GM18526 (cell line): ENCODE results near the gene COA5.

Source experiments
- POLR2A ChIP-seq: IDR thresholded peaks from 3 replicates; pipeline ENCODE4 v1.6.1; 2011; ENCODE audit not compliant: insufficient read length; ENCODE audit errors: extremely low read depth

Gene COA5

GRCh38 chr2:98614024-98614739, 5.9 kb upstream of the COA5 start:
- no peak for TF ChIP-seq POLR2A

DNA sequence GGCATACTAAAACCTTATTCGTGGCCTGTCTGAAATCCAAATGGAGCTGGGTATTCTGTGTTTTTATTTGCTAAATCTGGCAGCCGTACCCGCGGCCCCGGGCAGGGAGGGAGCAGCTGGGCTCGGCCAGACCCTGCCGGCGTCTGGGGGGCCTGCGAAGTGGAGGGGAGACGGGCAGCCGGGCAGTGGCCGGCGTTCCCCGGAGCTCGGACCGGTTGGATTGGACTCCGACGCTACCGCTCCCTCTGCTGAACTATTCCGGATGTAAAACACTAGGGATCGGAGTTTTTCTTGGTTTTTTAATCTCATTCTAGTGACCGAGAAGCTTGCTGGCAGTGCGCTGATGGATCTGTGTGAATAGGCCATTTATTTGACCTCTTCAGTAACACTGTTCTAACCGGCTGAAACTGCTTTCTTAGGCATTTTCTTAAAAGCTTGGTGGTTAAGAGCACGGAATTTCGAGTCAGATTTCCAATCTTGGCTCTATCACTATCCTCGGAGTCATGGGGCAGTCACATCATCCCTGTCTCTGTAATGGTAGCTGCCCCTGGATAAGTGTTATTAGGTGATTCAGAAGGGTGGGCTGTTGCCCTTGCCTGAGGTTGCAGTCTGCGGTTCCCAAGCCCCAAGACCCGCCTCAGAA, 771 bp upstream of the COA5 start:
- no peak for TF ChIP-seq POLR2A

DNA sequence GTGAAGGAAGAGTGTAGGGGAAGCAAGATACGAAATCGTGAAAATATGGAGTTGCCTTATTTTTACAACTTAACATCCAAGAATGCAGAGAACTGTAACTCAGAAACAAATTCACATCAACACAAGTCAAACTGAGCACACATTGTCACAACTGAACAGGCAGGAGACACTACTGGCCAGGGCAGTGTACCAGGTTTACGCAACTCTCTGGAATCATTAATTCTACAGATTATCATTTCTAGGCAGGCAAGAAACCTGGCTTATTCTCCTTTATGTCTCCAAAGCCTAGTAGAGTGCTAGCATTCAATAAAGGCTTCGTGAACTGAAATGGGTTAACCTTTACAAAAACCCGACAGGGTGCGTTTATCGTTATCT, 584 bp downstream of the COA5 start:
- TF ChIP-seq POLR2A, result no peak

DNA sequence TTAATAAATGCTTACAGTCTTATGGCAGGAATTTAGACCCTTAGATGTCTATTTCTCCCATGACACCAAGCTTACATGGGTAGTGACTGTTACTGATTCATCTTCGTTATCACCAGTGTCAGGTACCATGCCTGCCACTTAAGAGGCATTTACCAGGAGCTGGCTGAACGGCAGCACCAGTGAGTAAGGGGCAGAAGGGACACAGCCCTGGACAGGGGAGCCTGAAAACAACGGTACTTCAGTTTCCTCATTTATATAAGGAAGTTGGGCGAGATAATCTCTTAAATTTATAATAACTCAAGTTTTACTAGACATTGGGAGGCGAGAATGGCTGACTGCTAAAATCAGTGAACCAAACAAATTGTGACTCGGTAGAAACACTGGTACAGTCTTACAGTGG, 1.2 kb downstream of the COA5 start:
- TF ChIP-seq POLR2A, result no peak

DNA sequence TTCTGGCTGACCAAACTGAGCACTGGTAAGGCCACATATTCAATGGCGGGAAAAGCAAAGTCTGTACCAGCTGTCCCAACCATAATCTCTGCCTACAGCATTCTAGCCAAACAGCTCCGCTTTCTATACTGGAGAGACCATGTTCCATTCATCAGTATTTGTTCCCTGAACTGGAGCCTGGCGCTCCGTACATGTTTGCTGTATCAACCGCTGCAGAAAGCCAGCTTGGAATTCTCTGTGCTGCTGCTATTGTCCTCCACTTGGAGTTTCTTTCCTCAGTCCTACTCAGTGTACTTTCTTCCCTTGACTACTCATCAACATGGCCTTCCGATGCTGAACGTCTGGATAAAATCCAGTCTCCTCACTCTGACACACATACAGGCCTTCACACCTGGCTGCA, 1.9 kb downstream of the COA5 start:
- no peak for TF ChIP-seq POLR2A

GRCh38 chr2:98605076-98605475, 3.2 kb downstream of the COA5 start:
- TF ChIP-seq POLR2A, result no peak

- TF ChIP-seq POLR2A, result no peak
Observed at GRCh38 chr2:98604547-98604946, 3.8 kb downstream of the COA5 start.

- TF ChIP-seq POLR2A, result no peak
Observed at GRCh38 chr2:98601532-98602132, 6.7 kb downstream of the COA5 start.

- no peak for TF ChIP-seq POLR2A
Observed at GRCh38 chr2:98598781-98599428, 9.4 kb downstream of the COA5 start.

- no peak for TF ChIP-seq POLR2A
Observed at GRCh38 chr2:98592565-98592964, 15.7 kb downstream of the COA5 start.

GRCh38 chr2:98589489-98589888, 18.8 kb downstream of the COA5 start:
- no peak for TF ChIP-seq POLR2A

- no peak for TF ChIP-seq POLR2A
Observed at GRCh38 chr2:98588880-98589431, 19.4 kb downstream of the COA5 start.

- TF ChIP-seq POLR2A, result no peak
Observed at GRCh38 chr2:98586551-98587140, 21.7 kb downstream of the COA5 start.

DNA sequence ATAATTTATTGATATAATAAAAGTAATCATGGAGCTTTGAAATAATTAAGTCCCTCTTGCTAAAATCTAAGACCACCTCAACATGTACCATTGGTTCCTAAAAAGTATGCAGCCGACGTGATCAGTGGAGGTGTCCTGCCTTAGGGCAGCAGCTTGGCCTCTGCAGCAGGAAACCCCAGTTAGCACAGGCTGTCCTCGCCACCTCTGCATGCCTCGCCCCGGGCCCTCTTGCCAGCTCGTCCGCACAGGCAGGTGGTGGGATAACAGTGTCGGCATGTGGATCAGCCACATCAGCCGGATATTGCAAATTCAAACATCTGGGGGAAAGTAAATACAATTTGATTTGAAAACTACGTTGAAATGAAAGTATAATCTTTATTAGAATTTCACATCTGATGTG, 22.9 kb downstream of the COA5 start:
- no peak for TF ChIP-seq POLR2A
